Keratinocyte (primary cell): ENCODE results near the gene KRTAP4-16.

Experiments
- CTCF ChIP-seq, 3 experiments: IDR thresholded peaks in 1 of 3; conservative IDR thresholded peaks in 1 of 3; optimal IDR thresholded peaks in 1 of 3; 2 replicates in 2 of 3; 3 replicates in 1 of 3; pipeline versions ENCODE3 to v1.5.1; 2011; ENCODE audit warnings: low read length in 3 of 3, mild to moderate bottlenecking in 3 of 3, moderate library complexity in 2 of 3, control low read depth in 1 of 3, inconsistent platforms in 1 of 3; ENCODE audit not compliant: insufficient read depth in 2 of 3; ENCODE audit errors: extremely low read depth in 1 of 3
- EZH2 ChIP-seq: IDR thresholded peaks from one replicate; pipeline ENCODE4 v1.6.1; 2012; ENCODE audit warnings: inconsistent platforms, mild to moderate bottlenecking, low read length, moderate library complexity

- TF ChIP-seq CTCF (optimal IDR thresholded peaks at IDR 0.05 in 1 of 3, IDR thresholded peaks at IDR 0.05 in 1 of 3, conservative IDR thresholded peaks at IDR 0.05 in 1 of 3; ENCODE audit: extremely low read depth in 1 of 3, insufficient read depth in 2 of 3, low read length in 3 of 3) (no peak), EZH2 (no peak)
These were observed 39.4 kb upstream of the KRTAP4-16 start for GRCh38 chr17:41141361-41141760.
